ENCODE measurements around the gene PGM5.

GRCh38 chr9:68480807-68481206 lies 124.4 kb downstream of the PGM5 start:
- TF ChIP-seq CTCF (IDR thresholded peaks at IDR 0.05) (no peak), POLR2A (IDR thresholded peaks at IDR 0.05) (no peak)
